Neuronal stem cell (in vitro differentiated cells): ENCODE results near the gene NFE2L3.
A peak's percentile ranks its signal among the peaks of the same experiment; 100 is the strongest.

Source experiments
- DNase-seq: peaks from one replicate; pipeline ENCODE4 v3.0.0-alpha.2; 2013; ENCODE audit warnings: low spot score
- H2AFZ ChIP-seq: one replicate; pipeline ENCODE4 v1.6.1; 2013; ENCODE audit warnings: mild to moderate bottlenecking, low read length, inconsistent platforms
- H2AK5ac ChIP-seq: 2 replicates; pipeline ENCODE4 v1.6.1; 2013; ENCODE audit warnings: low read depth, mild to moderate bottlenecking, inconsistent platforms, low read length, moderate library complexity, mixed read lengths
- H2BK120ac ChIP-seq: 2 replicates; pipeline ENCODE4 v1.6.1; 2013; ENCODE audit warnings: low read depth, mild to moderate bottlenecking, inconsistent platforms, low read length, moderate library complexity, mixed read lengths
- H2BK12ac ChIP-seq: one replicate; pipeline ENCODE4 v1.6.1; 2013; ENCODE audit warnings: low read length, inconsistent platforms
- H2BK15ac ChIP-seq: 2 replicates; pipeline ENCODE4 v1.6.1; 2013; ENCODE audit warnings: mild to moderate bottlenecking, low read length, inconsistent platforms, mixed read lengths
- H2BK5ac ChIP-seq: one replicate; pipeline ENCODE4 v1.6.1; 2013; ENCODE audit warnings: inconsistent platforms, mild to moderate bottlenecking, low read length, moderate library complexity
- H3K14ac ChIP-seq: one replicate; pipeline ENCODE4 v1.6.1; 2013; ENCODE audit warnings: low read length, inconsistent platforms
- H3K18ac ChIP-seq: 2 replicates; pipeline ENCODE4 v1.6.1; 2013; ENCODE audit warnings: low read length, inconsistent platforms
- H3K23ac ChIP-seq: 2 replicates; pipeline ENCODE4 v1.6.1; 2013; ENCODE audit warnings: low read depth, mild to moderate bottlenecking, mixed read lengths, low read length, inconsistent platforms; ENCODE audit not compliant: poor library complexity
- H3K27ac ChIP-seq: replicated peaks from 3 replicates; pipeline ENCODE4 v1.5.1; 2013; ENCODE audit warnings: low read length, inconsistent platforms
- H3K27me3 ChIP-seq, 3 experiments: 2 replicates each; pipeline ENCODE4 v1.6.1; 2013; ENCODE audit warnings: low read length in 3 of 3, mild to moderate bottlenecking in 2 of 3, inconsistent platforms in 1 of 3, low read depth in 1 of 3, mixed read lengths in 1 of 3, moderate library complexity in 1 of 3; ENCODE audit not compliant: control insufficient read depth in 3 of 3, insufficient read depth in 3 of 3
- H3K36me3 ChIP-seq, 2 donors: replicated peaks in 1 of 2; 2 replicates each; pipeline ENCODE4 v1.6.1; 2013; ENCODE audit warnings: low read length in 2 of 2; ENCODE audit not compliant: control insufficient read depth in 2 of 2, insufficient read depth in 2 of 2
- H3K4ac ChIP-seq: 2 replicates; pipeline ENCODE4 v1.6.1; 2013; ENCODE audit warnings: inconsistent platforms, mild to moderate bottlenecking, low read length, moderate library complexity
- H3K4me1 ChIP-seq, 2 donors: 1 replicate in 1 of 2; 2 replicates in 1 of 2; pipeline ENCODE4 v1.6.1; 2013; ENCODE audit warnings: low read length in 2 of 2, low read depth in 1 of 2; ENCODE audit not compliant: control insufficient read depth in 2 of 2, insufficient read depth in 1 of 2
- H3K4me2 ChIP-seq: one replicate; pipeline ENCODE4 v1.6.1; 2013; ENCODE audit warnings: mild to moderate bottlenecking, low read length, inconsistent platforms; ENCODE audit not compliant: insufficient read depth, poor library complexity, severe bottlenecking
- H3K4me3 ChIP-seq, 2 donors: 2 replicates each; pipeline ENCODE4 v1.5.1; 2013; ENCODE audit warnings: low read length in 2 of 2, mild to moderate bottlenecking in 2 of 2, inconsistent platforms in 1 of 2, moderate library complexity in 1 of 2
- H3K79me1 ChIP-seq: one replicate; pipeline ENCODE4 v1.6.1; 2013; ENCODE audit warnings: low read depth, mild to moderate bottlenecking, inconsistent platforms, low read length, moderate library complexity
- H3K9ac ChIP-seq: one replicate; pipeline ENCODE4 v1.6.1; 2013; ENCODE audit warnings: mild to moderate bottlenecking, low read depth, low read length, inconsistent platforms; ENCODE audit not compliant: poor library complexity
- H3K9me3 ChIP-seq, 2 donors: replicated peaks in 1 of 2; 2 replicates each; pipeline versions ENCODE3 to v1.6.1; 2013; ENCODE audit warnings: low read length in 2 of 2, mild to moderate bottlenecking in 2 of 2, inconsistent platforms in 1 of 2, low read depth in 1 of 2, mixed read lengths in 1 of 2, moderate library complexity in 1 of 2; ENCODE audit not compliant: control insufficient read depth in 2 of 2, insufficient read depth in 1 of 2
- H4K8ac ChIP-seq: one replicate; pipeline ENCODE4 v1.6.1; 2013; ENCODE audit warnings: low read depth, mild to moderate bottlenecking, inconsistent platforms, low read length, moderate library complexity
- H4K91ac ChIP-seq: one replicate; pipeline ENCODE4 v1.6.1; 2013; ENCODE audit warnings: low read length, low read depth, mild to moderate bottlenecking, inconsistent platforms; ENCODE audit not compliant: poor library complexity
- WGBS, 2 donors: extraction: QIAGEN DNeasy Blood & Tissue Kit; methylation state at CpG; one replicate each; pipeline ENCODE4 v1.1.7; 2013; ENCODE audit warnings: missing lambda C conversion rate in 2 of 2, mixed read lengths in 1 of 2; ENCODE audit not compliant: insufficient read length in 2 of 2, insufficient replicate concordance in 1 of 2; ENCODE audit errors: extremely low coverage in 2 of 2; 5-methylcytosine and 5-hydroxymethylcytosine counted together

The NFE2L3 gene

GRCh38 chr7:26167303-26167934, 15.4 kb downstream of the NFE2L3 start:
- no peak for DNase-seq
- H3K23ac ChIP-seq = no peak overlapping the region
- H2BK12ac ChIP-seq = no peak overlapping the region
- no peaks in the 10 kb centered on the region for H3K79me1 ChIP-seq
- H3K4ac ChIP-seq = no peak overlapping the region
- no peak overlapping the region for H3K27ac ChIP-seq
- H3K4me3 ChIP-seq = no peak overlapping the region
- H3K36me3 ChIP-seq = no peaks in the 10 kb centered on the region
- peaks cover 0 to 2% of the 10 kb centered on the region in 2 donors for H3K4me1 ChIP-seq
- no peak overlapping the region for H2BK15ac ChIP-seq
- H3K4me2 ChIP-seq = no peak overlapping the region
- H3K27me3 ChIP-seq = no peaks in the 10 kb centered on the region
- H2AK5ac ChIP-seq = no peak overlapping the region
- no peaks in the 10 kb centered on the region for H3K9me3 ChIP-seq
- no CpG with 5 or more reads among the region's 3 CpGs for WGBS, 2 donors
- H3K18ac ChIP-seq = no peak overlapping the region
- no peak overlapping the region for H4K8ac ChIP-seq
- no peak overlapping the region for H3K14ac ChIP-seq
- H2AFZ ChIP-seq = no peak overlapping the region
- no peak overlapping the region for H2BK5ac ChIP-seq
- no peak overlapping the region for H3K9ac ChIP-seq
- no peak overlapping the region for H4K91ac ChIP-seq
- H2BK120ac ChIP-seq = no peak overlapping the region

- Histone ChIP-seq H3K18ac (no peak overlapping the region), H3K4me1 (peaks cover 0 to 2% of the 10 kb centered on the region in 2 donors), H2AFZ (no peak overlapping the region), H3K9ac (no peak overlapping the region), H3K4me2 (no peak overlapping the region), H2BK12ac (no peak overlapping the region), H3K23ac (no peak overlapping the region), H3K36me3 (no peaks in the 10 kb centered on the region), H3K4me3 (no peak overlapping the region), H3K9me3 (no peaks in the 10 kb centered on the region), H3K27me3 (no peaks in the 10 kb centered on the region), H3K14ac (no peak overlapping the region), H4K8ac (no peak overlapping the region), H2AK5ac (no peak overlapping the region), H4K91ac (no peak overlapping the region), H2BK5ac (no peak overlapping the region), H3K79me1 (no peaks in the 10 kb centered on the region), H3K27ac (no peak overlapping the region), H3K4ac (no peak overlapping the region), H2BK15ac (no peak overlapping the region), H2BK120ac (no peak overlapping the region)
- WGBS, 2 donors = no CpG with 5 or more reads among the region's 6 CpGs
- DNase-seq = no peak
These were observed 16.5 kb downstream of the NFE2L3 start for GRCh38 chr7:26168458-26169023.

- DNase-seq = no peak
- Histone ChIP-seq H3K4ac (no peak overlapping the region), H4K8ac (no peak overlapping the region), H3K9ac (no peak overlapping the region), H3K79me1 (no peaks in the 10 kb centered on the region), H2AFZ (no peak overlapping the region), H3K4me2 (no peak overlapping the region), H2BK5ac (no peak overlapping the region), H2BK15ac (no peak overlapping the region), H3K14ac (no peak overlapping the region), H3K18ac (no peak overlapping the region), H3K23ac (peak overlapping the region; percentile 65), H3K4me3 (no peak overlapping the region), H3K36me3 (no peaks in the 10 kb centered on the region), H2AK5ac (peak overlapping the region; percentile 37), H2BK12ac (no peak overlapping the region), H3K27ac (no peak overlapping the region), H2BK120ac (no peak overlapping the region), H3K4me1 (peaks cover 0 to 2% of the 10 kb centered on the region in 2 donors), H4K91ac (no peak overlapping the region), H3K27me3 (no peaks in the 10 kb centered on the region), H3K9me3 (no peaks in the 10 kb centered on the region)
- no CpG with 5 or more reads among the region's 3 CpGs for WGBS, 2 donors
These were observed 17.3 kb downstream of the NFE2L3 start for GRCh38 chr7:26169271-26169670.

GRCh38 chr7:26170663-26171062, 18.7 kb downstream of the NFE2L3 start:
- H2BK5ac ChIP-seq = no peak overlapping the region
- H3K23ac ChIP-seq = no peak overlapping the region
- no peaks in the 10 kb centered on the region for H3K27me3 ChIP-seq
- no peak overlapping the region for H3K4me3 ChIP-seq
- H3K79me1 ChIP-seq = no peaks in the 10 kb centered on the region
- no peak overlapping the region for H3K4ac ChIP-seq
- H2AFZ ChIP-seq = no peak overlapping the region
- no peaks in the 10 kb centered on the region for H3K36me3 ChIP-seq
- peaks cover 0 to 2% of the 10 kb centered on the region in 2 donors for H3K4me1 ChIP-seq
- H2BK12ac ChIP-seq = no peak overlapping the region
- H2AK5ac ChIP-seq = no peak overlapping the region
- DNase-seq = no peak
- no peak overlapping the region for H3K18ac ChIP-seq
- no peak overlapping the region for H2BK120ac ChIP-seq
- H3K14ac ChIP-seq = no peak overlapping the region
- H2BK15ac ChIP-seq = no peak overlapping the region
- no peak overlapping the region for H3K4me2 ChIP-seq
- no peaks in the 10 kb centered on the region for H3K9me3 ChIP-seq
- WGBS, 2 donors = no CpG with 5 or more reads among the region's 1 CpG
- no peak overlapping the region for H3K9ac ChIP-seq
- no peak overlapping the region for H4K91ac ChIP-seq
- H4K8ac ChIP-seq = no peak overlapping the region
- no peak overlapping the region for H3K27ac ChIP-seq
